ENCODE measurements around the gene ARL11.

Gene ARL11

GRCh38 chr13:49615836-49616675 is 12.3 kb upstream of the ARL11 start:
- ChIA-PET CTCF (no interaction called here), POLR2A (no interaction called here)
- TF ChIP-seq PKNOX1 (IDR thresholded peaks at IDR 0.05) (no peak), ELF4 (IDR thresholded peaks at IDR 0.05) (no peak), HDGF (IDR thresholded peaks at IDR 0.05; ENCODE audit: borderline replicate concordance) (no peak), BHLHE40 (IDR thresholded peaks at IDR 0.05; ENCODE audit: borderline replicate concordance) (no peak), FOXA1 (IDR thresholded peaks at IDR 0.05) (no peak), SUZ12 (IDR thresholded peaks at IDR 0.05) (no peak), SP1 (IDR thresholded peaks at IDR 0.05) (no peak), TARDBP (IDR thresholded peaks at IDR 0.05) (no peak), LEF1 (IDR thresholded peaks at IDR 0.05; ENCODE audit: borderline replicate concordance) (no peak), ZNF384 (IDR thresholded peaks at IDR 0.05) (no peak), L3MBTL2 (conservative IDR thresholded peaks at IDR 0.05) (no peak), FOXM1 (IDR thresholded peaks at IDR 0.05; ENCODE audit: borderline replicate concordance) (no peak), FOXK2 (IDR thresholded peaks at IDR 0.05) (no peak)
- no peak for DNase-seq (ENCODE audit: extremely low spot score)

GRCh38 chr13:49616676-49617065 is 11.6 kb upstream of the ARL11 start:
- POLR2A ChIA-PET: no interaction called here
- no peak for DNase-seq (ENCODE audit: extremely low spot score)
- CTCF ChIA-PET: no interaction called here
- TF ChIP-seq ARNT (IDR thresholded peaks at IDR 0.05) (no peak), FOXK2 (IDR thresholded peaks at IDR 0.05) (no peak), FOXM1 (IDR thresholded peaks at IDR 0.05; ENCODE audit: borderline replicate concordance) (no peak), ELF4 (IDR thresholded peaks at IDR 0.05) (no peak), HDGF (IDR thresholded peaks at IDR 0.05; ENCODE audit: borderline replicate concordance) (no peak), NFRKB (IDR thresholded peaks at IDR 0.05) (no peak), ZNF384 (IDR thresholded peaks at IDR 0.05) (no peak)

DNA sequence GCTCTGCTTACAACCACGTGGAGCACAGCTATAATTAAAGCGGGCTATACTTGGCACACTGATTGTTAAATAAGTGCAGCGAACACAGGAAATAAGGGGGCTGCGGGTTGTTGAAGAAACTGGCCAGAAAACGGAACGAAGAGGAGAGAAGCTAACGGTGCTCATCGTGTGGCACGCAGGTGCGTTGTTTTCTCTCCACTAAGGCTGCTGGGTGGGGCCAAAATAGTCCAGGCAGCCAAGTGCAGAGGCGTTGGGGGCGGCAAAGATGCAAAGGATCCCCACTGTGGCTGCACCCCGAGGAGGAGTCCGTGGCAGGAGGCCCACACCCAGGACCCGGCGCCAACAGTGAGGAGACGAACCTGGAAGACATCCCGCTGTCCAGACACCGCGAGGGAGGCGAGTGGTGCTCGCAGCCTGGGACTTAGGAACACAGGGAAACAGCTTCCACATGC is 8.1 kb upstream of the ARL11 start:
- CTCF ChIA-PET: no interaction called here
- no peak for TF ChIP-seq PKNOX1 (IDR thresholded peaks at IDR 0.05)
- no peak for TF ChIP-seq FOXA1 (IDR thresholded peaks at IDR 0.05)
- no peak for TF ChIP-seq ZNF384 (IDR thresholded peaks at IDR 0.05)
- TF ChIP-seq ELF4 (IDR thresholded peaks at IDR 0.05): no peak
- TF ChIP-seq CTBP1 (IDR thresholded peaks at IDR 0.05; ENCODE audit: borderline replicate concordance): no peak
- TF ChIP-seq FOXK2 (IDR thresholded peaks at IDR 0.05): no peak
- TF ChIP-seq ARNT (IDR thresholded peaks at IDR 0.05): no peak
- no peak for TF ChIP-seq SUZ12 (IDR thresholded peaks at IDR 0.05)
- no peak for TF ChIP-seq SP1 (IDR thresholded peaks at IDR 0.05)
- no peak for TF ChIP-seq NFRKB (IDR thresholded peaks at IDR 0.05)
- POLR2A ChIA-PET: no interaction called here
- no peak for DNase-seq (ENCODE audit: extremely low spot score)

DNA sequence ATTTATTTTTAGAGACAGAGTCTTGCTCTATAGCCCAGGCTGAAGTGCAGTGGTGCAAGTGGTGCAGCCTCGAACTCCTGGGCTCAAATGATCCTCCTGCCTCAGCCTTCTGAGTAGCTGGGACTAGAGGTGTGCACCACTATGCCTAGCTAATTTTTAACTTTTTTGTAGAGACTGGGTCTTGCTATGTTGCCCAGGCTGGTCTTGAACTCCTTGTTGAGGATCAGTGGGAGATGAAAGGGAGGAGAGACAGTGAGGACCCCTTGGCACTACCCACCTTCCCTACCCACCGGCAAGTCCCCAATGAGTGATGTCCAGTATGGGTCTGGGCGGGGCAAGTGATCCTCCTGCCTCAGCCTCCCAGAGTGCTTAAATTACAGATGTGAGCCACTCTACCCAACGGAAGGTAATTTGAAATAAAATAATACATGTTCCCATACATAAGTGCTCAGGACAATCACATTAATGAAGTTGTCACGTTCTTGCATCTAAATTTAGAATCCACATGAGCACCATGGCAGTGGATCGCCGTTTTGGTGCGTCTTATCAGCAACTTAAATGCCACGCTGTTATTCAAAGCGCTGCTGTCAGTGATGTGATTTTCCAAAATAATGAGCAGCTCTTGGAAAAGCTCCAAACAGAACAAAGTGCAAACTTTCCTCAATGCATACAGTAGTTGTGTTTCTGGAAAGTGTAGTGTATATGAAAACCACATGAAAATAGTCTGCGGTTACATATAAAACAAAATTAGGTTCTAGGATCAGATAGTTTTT is 5.9 kb upstream of the ARL11 start:
- no peak for TF ChIP-seq L3MBTL2 (conservative IDR thresholded peaks at IDR 0.05)
- no peak for TF ChIP-seq BHLHE40 (IDR thresholded peaks at IDR 0.05; ENCODE audit: borderline replicate concordance)
- no peak for TF ChIP-seq TARDBP (IDR thresholded peaks at IDR 0.05)
- no peak for TF ChIP-seq ELF4 (IDR thresholded peaks at IDR 0.05)
- no peak for TF ChIP-seq SUZ12 (IDR thresholded peaks at IDR 0.05)
- no peak for TF ChIP-seq ZNF384 (IDR thresholded peaks at IDR 0.05)
- TF ChIP-seq NFRKB (IDR thresholded peaks at IDR 0.05): no peak
- no peak for TF ChIP-seq ARNT (IDR thresholded peaks at IDR 0.05)
- TF ChIP-seq PKNOX1 (IDR thresholded peaks at IDR 0.05): no peak
- no peak for TF ChIP-seq HDGF (IDR thresholded peaks at IDR 0.05; ENCODE audit: borderline replicate concordance)
- TF ChIP-seq FOXM1 (IDR thresholded peaks at IDR 0.05; ENCODE audit: borderline replicate concordance): no peak
- no peak for TF ChIP-seq SP1 (IDR thresholded peaks at IDR 0.05)
- no peak for TF ChIP-seq LEF1 (IDR thresholded peaks at IDR 0.05; ENCODE audit: borderline replicate concordance)
- CTCF ChIA-PET: no interaction called here
- POLR2A ChIA-PET: no interaction called here
- no peak for DNase-seq (ENCODE audit: extremely low spot score)

DNA sequence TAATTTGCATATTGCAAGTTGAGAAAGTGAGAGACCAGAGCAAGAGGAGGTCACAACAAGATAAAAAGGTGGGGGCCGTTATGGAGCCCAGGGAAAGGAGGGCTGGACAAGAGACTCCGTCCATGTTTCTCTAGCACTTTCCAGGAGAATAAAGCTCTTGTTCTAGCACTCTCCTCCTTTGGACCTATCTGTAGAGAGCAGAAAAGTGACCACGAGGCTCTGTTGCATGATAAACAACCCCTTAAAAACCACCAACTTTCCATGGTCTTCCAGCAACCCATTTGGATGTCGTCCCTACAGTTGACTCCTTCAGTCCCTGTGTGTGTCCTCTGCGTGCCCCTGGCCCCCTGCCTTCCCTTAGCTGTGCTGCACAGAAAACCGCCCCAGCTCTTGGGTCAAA is 4.1 kb upstream of the ARL11 start:
- ChIA-PET CTCF (no interaction called here), POLR2A (no interaction called here)
- no peak for DNase-seq (ENCODE audit: extremely low spot score)

More for the DNA sequence above, 4.1 kb upstream of the ARL11 start:
- TF ChIP-seq FOXA1 (IDR thresholded peaks at IDR 0.05) (no peak), CTBP1 (IDR thresholded peaks at IDR 0.05; ENCODE audit: borderline replicate concordance) (no peak), TARDBP (IDR thresholded peaks at IDR 0.05) (no peak), HDGF (IDR thresholded peaks at IDR 0.05; ENCODE audit: borderline replicate concordance) (no peak), LEF1 (IDR thresholded peaks at IDR 0.05; ENCODE audit: borderline replicate concordance) (no peak), NFRKB (IDR thresholded peaks at IDR 0.05) (no peak), L3MBTL2 (conservative IDR thresholded peaks at IDR 0.05) (no peak), SUZ12 (IDR thresholded peaks at IDR 0.05) (no peak), ELF4 (IDR thresholded peaks at IDR 0.05) (no peak), BHLHE40 (IDR thresholded peaks at IDR 0.05; ENCODE audit: borderline replicate concordance) (no peak), PKNOX1 (IDR thresholded peaks at IDR 0.05) (no peak)
